Measurements from ENCODE around the gene OR13C9.

Gene OR13C9

DNA sequence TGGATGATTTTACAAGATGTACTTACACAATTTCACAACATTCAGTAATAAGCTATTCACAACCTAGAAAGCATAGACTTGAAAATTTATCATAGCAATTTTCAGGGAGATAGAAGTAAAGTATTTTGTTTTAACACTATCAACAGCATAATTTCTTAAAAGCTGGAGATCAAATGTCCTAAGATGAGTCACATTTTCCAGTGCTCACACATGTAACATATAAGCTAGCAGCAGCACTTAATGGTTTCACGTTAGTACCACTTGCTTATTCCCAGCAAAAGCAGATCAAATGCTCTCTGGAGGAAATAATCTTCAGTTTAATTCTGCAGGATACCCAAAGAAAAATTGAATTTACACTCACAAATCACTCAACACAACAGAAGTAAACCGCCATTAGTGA lies 42.5 kb downstream of the OR13C9 start:
- TF ChIP-seq EZH2 (IDR thresholded peaks at IDR 0.05) (no peak), FOXP2 (optimal IDR thresholded peaks at IDR 0.05; ENCODE audit: control extremely low read depth, extremely low read length, insufficient read depth) (no peak), POLR2AphosphoS5 (IDR thresholded peaks at IDR 0.05; ENCODE audit: borderline replicate concordance, low read depth, low read length) (no peak)
- H3K27ac ChIP-seq: no peak overlapping the region
- H3K4me3 ChIP-seq: no peak overlapping the region
- DNase-seq (ENCODE audit: low read depth, low spot score): no peak
- no peaks in the 10 kb centered on the region for H3K36me3 ChIP-seq (ENCODE audit: insufficient read depth, low read length)
- H3K9me3 ChIP-seq (ENCODE audit: low read depth, low read length): peaks cover 6% of the 10 kb centered on the region; the same call in 1 of the 2 replicates
- H3K9ac ChIP-seq (ENCODE audit: insufficient read length): no peak overlapping the region

DNA sequence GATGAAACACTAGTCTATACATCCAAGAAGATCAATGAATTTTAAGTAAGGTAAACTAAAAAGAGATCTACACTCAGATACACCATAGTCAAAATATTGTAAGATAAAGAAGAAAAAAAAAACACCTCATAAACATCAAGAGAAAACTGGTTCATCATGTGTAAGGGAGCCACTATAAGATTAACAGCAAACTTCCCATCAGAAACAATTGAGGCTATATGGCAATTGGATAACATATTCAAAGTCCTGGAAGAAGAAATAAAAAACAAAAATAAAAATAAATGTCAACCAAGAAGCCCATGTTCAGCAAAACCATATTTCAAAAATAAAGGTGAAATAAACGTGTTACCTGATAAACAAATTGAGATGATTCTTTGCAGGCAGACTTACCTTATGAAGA lies 45.4 kb downstream of the OR13C9 start:
- Histone ChIP-seq H3K27ac (no peak overlapping the region), H3K9ac (ENCODE audit: insufficient read length) (no peak overlapping the region)
- TF ChIP-seq EZH2 (IDR thresholded peaks at IDR 0.05): no peak
- TF ChIP-seq FOXP2 (optimal IDR thresholded peaks at IDR 0.05; ENCODE audit: control extremely low read depth, extremely low read length, insufficient read depth): no peak
- no peak for TF ChIP-seq POLR2AphosphoS5 (IDR thresholded peaks at IDR 0.05; ENCODE audit: borderline replicate concordance, low read depth, low read length)

DNA sequence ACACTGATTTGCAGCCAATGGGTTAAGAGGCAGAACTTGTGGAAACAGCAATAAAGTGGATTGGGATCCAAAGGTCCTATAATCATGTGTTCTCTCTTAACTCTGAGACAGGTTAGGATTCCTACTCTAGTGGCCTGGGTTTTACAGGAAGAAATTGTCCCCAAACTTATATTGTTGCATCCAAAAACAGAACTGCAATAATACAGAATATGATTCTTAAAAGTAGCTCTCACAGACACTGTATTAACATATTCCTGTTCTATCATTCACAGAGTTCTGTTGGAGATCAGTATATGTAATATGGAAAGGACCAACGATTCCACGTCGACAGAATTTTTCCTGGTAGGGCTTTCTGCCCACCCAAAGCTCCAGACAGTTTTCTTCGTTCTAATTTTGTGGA lies 49.1 kb downstream of the OR13C9 start, which contains the start of gene OR13C8:
Gene OR13C8, plus strand, starts transcription at position 301 of the 400 bp plus-strand sequence. Its CDS starts 0 bp downstream, at position 301.
- Histone ChIP-seq H3K27ac (no peak within 1 kb of the TSS), H3K36me3 (ENCODE audit: insufficient read depth, low read length) (no peaks in the 10 kb centered on the region), H3K9me3 (ENCODE audit: low read depth, low read length) (peaks cover 6% of the 10 kb centered on the region; the same call in 1 of the 2 replicates), H3K4me3 (no peak within 1 kb of the TSS), H3K9ac (ENCODE audit: insufficient read length) (no peak within 1 kb of the TSS)
- no peak for TF ChIP-seq POLR2AphosphoS5 (IDR thresholded peaks at IDR 0.05; ENCODE audit: borderline replicate concordance, low read depth, low read length)
- DNase-seq (ENCODE audit: low read depth, low spot score): no peak

More for the DNA sequence above, 45.4 kb downstream of the OR13C9 start:
- Histone ChIP-seq H3K9me3 (ENCODE audit: low read depth, low read length) (peaks cover 6% of the 10 kb centered on the region; the same call in 1 of the 2 replicates), H3K4me3 (no peak overlapping the region), H3K36me3 (ENCODE audit: insufficient read depth, low read length) (no peaks in the 10 kb centered on the region)
- no peak for DNase-seq (ENCODE audit: low read depth, low spot score)

Measured in SK-N-MC (cell line).